Heart right ventricle (tissue), 16 donors: Measurements from ENCODE around the gene FAM120B. TPM values are rescaled to one million over a fixed set of nuclear protein-coding genes. Genes with fewer than 3 reads are reported as not detected.

Source experiments
- ATAC-seq, 8 donors: fragments of 200-7000 bp; cut with Tn5 transposase; one replicate each; pipeline ENCODE4 v1.9.1; 2020; ENCODE audit warnings: mild to moderate bottlenecking in 8 of 8, moderate library complexity in 8 of 8, moderate number of reproducible peaks in 1 of 8
- DNase-seq, 2 donors: peaks; one replicate each; pipeline ENCODE4 v3.0.0-alpha.2; 2020
- H3K27ac ChIP-seq, 10 donors: fragments of 200-600 bp; sonication (generic) in 2 of 10; one replicate each; pipeline versions ENCODE4 v1.5.0 to v1.8.0; 2020 to 2022; ENCODE audit warnings: mild to moderate bottlenecking in 3 of 10
- H3K27me3 ChIP-seq, 7 donors: fragments of 200-600 bp; one replicate each; pipeline ENCODE4 v1.8.0; 2021 to 2022; ENCODE audit warnings: mild to moderate bottlenecking in 2 of 7
- H3K36me3 ChIP-seq, 9 donors: fragments of 200-600 bp; sonication (generic) in 1 of 9; one replicate each; pipeline versions ENCODE4 v1.5.0 to v1.8.0; 2020 to 2022; ENCODE audit warnings: mild to moderate bottlenecking in 2 of 9
- H3K4me1 ChIP-seq, 9 donors: fragments of 200-600 bp; sonication (generic) in 1 of 9; one replicate each; pipeline versions ENCODE4 v1.5.0 to v1.8.0; 2020 to 2022; ENCODE audit warnings: mild to moderate bottlenecking in 4 of 9
- H3K4me3 ChIP-seq, 10 donors: fragments of 200-600 bp; sonication (generic) in 2 of 10; one replicate each; pipeline versions ENCODE4 v1.5.0 to v1.8.0; 2020 to 2022; ENCODE audit warnings: mild to moderate bottlenecking in 7 of 10, moderate library complexity in 2 of 10
- H3K9me3 ChIP-seq, 11 donors: fragments of 200-600 bp in 10 of 11; sonication (generic) in 2 of 11; one replicate each; pipeline versions ENCODE4 v1.5.0 to v1.8.0; 2013 to 2022; ENCODE audit warnings: mild to moderate bottlenecking in 2 of 11, control low read depth in 1 of 11, moderate library complexity in 1 of 11
- WGBS, 2 donors: extraction: QIAGEN DNeasy Blood & Tissue Kit; methylation state at CpG; one replicate each; pipeline ENCODE4 v1.1.7; 2013; ENCODE audit warnings: inconsistent platforms in 1 of 2; 5-methylcytosine and 5-hydroxymethylcytosine counted together
- intact Hi-C, 10 donors: fragments of 100-400 bp; cut with DNase I; formaldehyde crosslinking; loops; one replicate each; pipeline versions ENCODE4 v1.11.1 to v1.14.2; 2022
- polyA plus RNA-seq, 2 donors: library from polyadenylated mRNA; stranded (reverse); fragments of 200-250 nt; gene quantifications; one replicate each; pipeline ENCODE4 v1.2.3, GENCODE V29; 2013
- total RNA-seq, 10 donors: library from RNA; stranded (reverse); fragmentation: NEBNext Ultra II Directional in 3 of 10; extraction: Animal tissue kit (Norgen Biotek cat#: 25700) in 3 of 10; gene quantifications; one replicate each; pipeline versions ENCODE4 v1.2.1 to v1.2.4, GENCODE V29; 2021 to 2023
- TF ChIP-seq, protein P1 (sequence below), 9 donors: fragments of 200-600 bp; sonication (generic) in 2 of 9; IDR thresholded peaks; one replicate each; pipeline versions ENCODE4 v1.5.0 to v1.8.0; 2021 to 2022; ENCODE audit warnings: antibody characterized with exemption in 9 of 9, mild to moderate bottlenecking in 5 of 9, moderate library complexity in 1 of 9
- donor health status: Arrhythmogenic right ventricular cardiomyopathy.
- donor health status: ischemic (EF 13 %, LVEDD 7.1; RV severe dilation, severe dysfunction).
- donor health status: healthy with polysubstance abuse.
- donor health status: DM: no; HTN: yes; CAD: no.
- donor health status: DM: no; HTN: no; CAD: no.
- donor health status: ischemic (EF 25% LVEDD 6.9; RV normal size, moderate dysfunction).
- donor health status: ischemic (EF 25% LVEDD 5.7; RV mildly dilated, moderate dysfunction).
- donor health status: healthy.
- donor health status: DM: yes; HTN: yes; CAD: no.
- donor health status: Ischemic cardiomyopathy.
- donor health status: ischemic (EF 35%, LVEDD 5.7; RV mildly dilated, moderate dysfunction).
- donor health status: nonischemic (EF 11% LVEDD 7.7; RV severe dilation, severe dysfunction).
- donor health status: DM: yes; HTN: yes; CAD: no.
- donor health status: PGD.
- donor health status: ischemic (EF 29% LVEDD 5.4; RV normal size, mild dysfunction).
- donor health status: nonischemic (EF 23%, LVEDD 6.1; RV moderate dilation, normal function).

The FAM120B gene
- total and polyA plus RNA-seq, 12 donors: 7.7 to 31.0 (median 23.9) TPM

DNA sequence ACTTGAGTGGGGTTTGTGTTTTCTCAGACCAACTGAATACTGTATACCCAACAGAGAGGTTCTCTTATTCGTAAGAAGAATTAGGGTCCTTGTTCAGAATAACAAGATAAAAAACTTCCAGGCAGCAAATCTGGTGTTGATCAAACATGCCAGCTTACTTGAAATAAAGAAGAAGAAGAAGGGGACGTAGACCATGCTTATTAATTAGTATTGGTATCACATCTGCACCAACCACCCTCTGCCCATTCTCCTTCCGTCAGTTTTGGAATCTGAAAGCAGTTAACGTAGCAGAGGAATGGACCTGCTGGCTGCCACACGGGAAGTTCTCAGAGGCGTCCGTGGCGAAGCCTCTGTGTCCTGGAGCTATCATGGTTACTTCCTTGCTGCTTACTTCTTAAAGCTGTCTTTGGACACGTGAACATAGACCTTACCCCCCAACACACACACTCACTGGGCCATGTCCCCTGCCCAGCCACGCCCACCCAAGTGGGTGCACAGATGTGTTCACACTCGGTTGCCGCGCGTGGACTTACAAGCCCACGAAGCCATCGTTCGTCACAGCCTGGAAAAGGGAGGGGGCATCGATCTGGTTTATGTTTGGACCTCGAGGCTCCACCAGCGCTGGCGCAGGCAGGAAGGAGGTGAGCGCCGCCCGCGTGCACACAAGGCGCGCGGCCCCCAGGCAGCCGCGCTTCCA lies 11.6 kb upstream of the FAM120B start:
- Histone ChIP-seq H3K27ac (peak overlapping the region in 1 of 10 donors; percentile 15), H3K36me3 (no peaks in the 10 kb centered on the region), H3K4me1 (peaks cover 24 to 52% (median 39%) of the 10 kb centered on the region in 9 donors), H3K27me3 (peaks cover 11 to 100% (median 34%) of the 10 kb centered on the region in 7 donors), H3K4me3 (peak overlapping the region; percentile 40 to 62 (median 55)), H3K9me3 (no peaks in the 10 kb centered on the region)
- WGBS, 2 donors: 13 to 16% methylated on average over 30 of the region's 30 CpGs
- ATAC-seq (no peak), DNase-seq (no peak)
- TF ChIP-seq, protein P1, sequence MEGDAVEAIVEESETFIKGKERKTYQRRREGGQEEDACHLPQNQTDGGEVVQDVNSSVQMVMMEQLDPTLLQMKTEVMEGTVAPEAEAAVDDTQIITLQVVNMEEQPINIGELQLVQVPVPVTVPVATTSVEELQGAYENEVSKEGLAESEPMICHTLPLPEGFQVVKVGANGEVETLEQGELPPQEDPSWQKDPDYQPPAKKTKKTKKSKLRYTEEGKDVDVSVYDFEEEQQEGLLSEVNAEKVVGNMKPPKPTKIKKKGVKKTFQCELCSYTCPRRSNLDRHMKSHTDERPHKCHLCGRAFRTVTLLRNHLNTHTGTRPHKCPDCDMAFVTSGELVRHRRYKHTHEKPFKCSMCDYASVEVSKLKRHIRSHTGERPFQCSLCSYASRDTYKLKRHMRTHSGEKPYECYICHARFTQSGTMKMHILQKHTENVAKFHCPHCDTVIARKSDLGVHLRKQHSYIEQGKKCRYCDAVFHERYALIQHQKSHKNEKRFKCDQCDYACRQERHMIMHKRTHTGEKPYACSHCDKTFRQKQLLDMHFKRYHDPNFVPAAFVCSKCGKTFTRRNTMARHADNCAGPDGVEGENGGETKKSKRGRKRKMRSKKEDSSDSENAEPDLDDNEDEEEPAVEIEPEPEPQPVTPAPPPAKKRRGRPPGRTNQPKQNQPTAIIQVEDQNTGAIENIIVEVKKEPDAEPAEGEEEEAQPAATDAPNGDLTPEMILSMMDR (IDR thresholded peaks at IDR 0.05): no peak
- intact Hi-C loops: loop anchor here (5.0 to 10.0 kb wide), 16 partner anchors 118 to 500 kb away; no protein-coding TSS in a partner anchor

GRCh38 chr6:170295510-170296422 lies 10.8 kb upstream of the FAM120B start:
- peak in 1 of 8 donors; percentile 42 for ATAC-seq
- Histone ChIP-seq H3K4me3 (peak overlapping the region; percentile 40 to 62 (median 55)), H3K4me1 (peaks cover 24 to 52% (median 39%) of the 10 kb centered on the region in 9 donors), H3K36me3 (no peaks in the 10 kb centered on the region), H3K27ac (peak overlapping the region in 1 of 10 donors; percentile 15), H3K9me3 (no peaks in the 10 kb centered on the region), H3K27me3 (peaks cover 11 to 96% (median 34%) of the 10 kb centered on the region in 7 donors)
- 1% methylated on average over 91 to 109 of the region's 109 CpGs for WGBS, 2 donors
- peak in 1 of 2 donors; percentile 42 for DNase-seq
- TF ChIP-seq, protein P1 (IDR thresholded peaks at IDR 0.05): no peak
- intact Hi-C loops: loop anchor here in 5 of 10 donors (5.0 to 10.0 kb wide), 7 partner anchors 229 to 501 kb away; no protein-coding TSS in a partner anchor

DNA sequence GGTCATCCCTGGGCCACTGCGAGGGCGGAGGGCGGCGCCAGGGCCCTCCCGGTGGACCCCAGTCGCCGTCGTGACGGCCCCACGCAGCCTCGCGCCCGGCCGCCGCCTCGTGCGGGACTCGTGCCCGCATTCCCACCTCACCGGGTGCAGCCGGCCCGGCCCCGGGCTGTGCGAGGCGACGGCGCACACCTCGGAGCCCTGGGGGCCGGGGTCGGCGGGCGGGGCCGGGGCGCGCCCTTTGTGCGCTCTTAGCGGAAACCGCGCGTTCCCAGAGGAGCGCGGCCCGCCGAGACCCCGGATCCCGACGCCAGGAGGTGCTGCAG lies 10.2 kb upstream of the FAM120B start:
- Histone ChIP-seq H3K27me3 (peaks cover 11 to 91% (median 34%) of the 10 kb centered on the region in 7 donors), H3K4me1 (peaks cover 24 to 48% (median 38%) of the 10 kb centered on the region in 9 donors)
- ATAC-seq: no peak

More for the DNA sequence above, 10.2 kb upstream of the FAM120B start:
- peak in 1 of 2 donors; percentile 8 for DNase-seq
- WGBS, 2 donors: 1 to 3% methylated on average over 41 to 47 of the region's 47 CpGs
- H3K4me3 ChIP-seq: peak overlapping the region in 9 of 10 donors; percentile 44 to 62 (median 55)
- H3K36me3 ChIP-seq: no peaks in the 10 kb centered on the region
- TF ChIP-seq, protein P1 (IDR thresholded peaks at IDR 0.05): no peak
- H3K9me3 ChIP-seq: no peaks in the 10 kb centered on the region
- intact Hi-C loops: loop anchor here in 5 of 10 donors (5.0 to 10.0 kb wide), 7 partner anchors 228 to 502 kb away; no protein-coding TSS in a partner anchor
- no peak overlapping the region for H3K27ac ChIP-seq
